Endothelial cell of umbilical vein (primary cell): ENCODE results near the gene SCN1B.

Experiments used
- CTCF ChIP-seq, 2 donors: IDR thresholded peaks; 1 replicate in 1 of 2; 2 replicates in 1 of 2; pipeline ENCODE4 v1.5.1; 2011; ENCODE audit warnings: low read length in 2 of 2, mild to moderate bottlenecking in 2 of 2, moderate library complexity in 2 of 2, control low read depth in 1 of 2, inconsistent platforms in 1 of 2, low read depth in 1 of 2; ENCODE audit not compliant: insufficient read depth in 1 of 2; ENCODE audit errors: extremely low read depth in 1 of 2
- EZH2 ChIP-seq: IDR thresholded peaks from 2 replicates; pipeline ENCODE4 v1.6.1; 2012; ENCODE audit warnings: borderline replicate concordance, low read depth, mild to moderate bottlenecking, moderate library complexity, low read length, inconsistent platforms; ENCODE audit not compliant: severe bottlenecking
- FOS ChIP-seq: IDR thresholded peaks from 2 replicates; pipeline ENCODE4 v1.6.1; 2011; ENCODE audit warnings: mild to moderate bottlenecking, low read length, moderate library complexity, borderline replicate concordance; ENCODE audit not compliant: insufficient read depth
- JUN ChIP-seq: IDR thresholded peaks from 2 replicates; pipeline ENCODE4 v1.6.1; 2011; ENCODE audit warnings: borderline replicate concordance, low read depth; ENCODE audit not compliant: insufficient read length, insufficient read depth
- MAX ChIP-seq: IDR thresholded peaks from 2 replicates; pipeline ENCODE4 v1.6.1; 2011; ENCODE audit not compliant: insufficient read depth, insufficient read length
- MYC ChIP-seq: IDR thresholded peaks from one replicate; pipeline ENCODE4 v1.6.1; 2011; ENCODE audit warnings: mild to moderate bottlenecking, low read depth, low read length
- POLR2A ChIP-seq: IDR thresholded peaks from 2 replicates; pipeline ENCODE4 v1.6.1; 2012; ENCODE audit warnings: low read depth, mild to moderate bottlenecking, control low read depth, low read length
- POLR2AphosphoS5 ChIP-seq: IDR thresholded peaks from 2 replicates; pipeline ENCODE4 v1.6.1; 2012; ENCODE audit warnings: low read depth, mild to moderate bottlenecking, control low read depth, low read length, moderate library complexity; ENCODE audit not compliant: insufficient read depth

- no peak for TF ChIP-seq CTCF (IDR thresholded peaks at IDR 0.05; ENCODE audit: extremely low read depth in 1 of 2, insufficient read depth in 1 of 2, low read depth in 1 of 2, low read length in 2 of 2)
- no peak for TF ChIP-seq FOS
- no peak for TF ChIP-seq MAX
- no peak for TF ChIP-seq POLR2A
- TF ChIP-seq EZH2: no peak
- TF ChIP-seq POLR2AphosphoS5: no peak
- TF ChIP-seq JUN: no peak
- TF ChIP-seq MYC: no peak
Observed at GRCh38 chr19:35086455-35086854, 56.2 kb downstream of the SCN1B start.
